Esophagus muscularis mucosa (tissue), 4 donors: Measurements from ENCODE around the gene SALL1. TPM values are rescaled to one million over a fixed set of nuclear protein-coding genes. Genes with fewer than 3 reads are reported as not detected.

Experiments used
- DNase-seq: peaks from one replicate; pipeline ENCODE4 v3.0.0-alpha.2; 2017; ENCODE audit errors: extremely low spot score
- H3K27ac ChIP-seq, 4 donors: fragments of 200-600 bp; sonication (generic); replicated peaks in 1 of 4; 1 replicate in 3 of 4; 2 replicates in 1 of 4; pipeline ENCODE4 v1.5.1; 2016 to 2019; ENCODE audit warnings: mild to moderate bottlenecking in 1 of 4
- H3K27me3 ChIP-seq, 4 donors: fragments of 200-600 bp; sonication (generic); one replicate each; pipeline versions ENCODE4 v1.5.1 to v1.6.0; 2016 to 2019
- H3K36me3 ChIP-seq, 4 donors: fragments of 200-600 bp; sonication (generic); one replicate each; pipeline ENCODE4 v1.5.1; 2016 to 2019
- H3K4me1 ChIP-seq, 4 donors: fragments of 200-600 bp; sonication (generic); one replicate each; pipeline ENCODE4 v1.5.1; 2016 to 2019
- H3K4me3 ChIP-seq, 4 donors: fragments of 200-600 bp; sonication (generic); 1 replicate in 2 of 4; 2 replicates in 2 of 4; pipeline ENCODE4 v1.5.1; 2016 to 2019; ENCODE audit warnings: mild to moderate bottlenecking in 4 of 4, moderate library complexity in 1 of 4
- H3K9me3 ChIP-seq, 4 donors: fragments of 200-600 bp; sonication (generic); 1 replicate in 3 of 4; 2 replicates in 1 of 4; pipeline ENCODE4 v1.5.1; 2016 to 2019
- EP300 ChIP-seq: sonication (generic); formaldehyde crosslinking; IDR thresholded peaks from one replicate; pipeline ENCODE4 v1.6.1; 2017; ENCODE audit warnings: antibody characterized with exemption
- POLR2A ChIP-seq: fragments of 450-650 bp; IDR thresholded peaks from one replicate; pipeline ENCODE4 v1.6.1; 2017; ENCODE audit warnings: antibody characterized with exemption, moderate library complexity, mild to moderate bottlenecking, low read depth
- POLR2AphosphoS5 ChIP-seq, 2 donors: sonication (generic); formaldehyde crosslinking; IDR thresholded peaks; one replicate each; pipeline ENCODE4 v1.6.1; 2017; ENCODE audit warnings: antibody characterized with exemption in 2 of 2
- WGBS: methylation state at CpG from one replicate; pipeline ENCODE4 v1.1.5; 2018; 5-methylcytosine and 5-hydroxymethylcytosine counted together
- intact Hi-C: fragments of 100-400 bp; cut with DNase I; formaldehyde crosslinking; loops from one replicate; pipeline ENCODE4 v1.15.1; 2023
- total RNA-seq, 4 donors: library from RNA; depleted of rRNA; stranded (reverse); fragments of >200 nt; gene quantifications; one replicate each; pipeline versions ENCODE4 v1.1.0 to v1.2.1, GENCODE V29; 2016
- TF ChIP-seq, protein P1 (sequence below), 3 experiments: fragments of 200-600 bp in 2 of 3; fragments of 450-650 bp in 1 of 3; sonication (generic) in 2 of 3; IDR thresholded peaks; one replicate each; pipeline ENCODE4 v1.5.1; 2017 to 2019; ENCODE audit warnings: antibody characterized with exemption in 3 of 3, mild to moderate bottlenecking in 2 of 3, moderate library complexity in 1 of 3

The SALL1 gene
- total RNA-seq, 4 donors from 2014 or later: not detected

DNA sequence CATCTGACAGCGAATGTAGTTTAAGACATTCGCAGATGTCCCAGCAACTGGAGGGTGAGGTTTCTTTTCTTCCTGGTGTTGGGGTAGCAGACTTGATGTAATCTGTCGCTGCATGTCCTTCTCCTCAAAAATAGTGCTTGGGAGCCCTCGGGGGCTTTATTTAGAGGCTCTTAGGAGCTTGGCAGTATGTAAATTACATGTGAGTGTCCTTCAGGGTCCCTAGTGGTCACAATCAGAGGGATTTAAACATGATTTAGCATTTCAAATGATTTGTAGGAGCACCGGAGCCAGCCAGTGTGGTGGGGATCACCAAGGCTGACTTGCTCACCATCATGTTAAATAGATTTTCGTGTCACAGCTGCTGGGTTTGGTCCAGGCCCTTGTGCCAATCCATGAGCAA is 8.8 kb upstream of the SALL1 start:
- no peak overlapping the region for H3K27ac ChIP-seq
- intact Hi-C loops: no loop called here

GRCh38 chr16:51159296-51159695 is 8.2 kb upstream of the SALL1 start:
- Histone ChIP-seq H3K36me3 (no peaks in the 10 kb centered on the region), H3K4me3 (no peak overlapping the region), H3K9me3 (no peaks in the 10 kb centered on the region), H3K27ac (no peak overlapping the region), H3K27me3 (peaks cover 0 to 82% (median 18%) of the 10 kb centered on the region in 4 donors), H3K4me1 (peaks cover 0 to 20% (median 19%) of the 10 kb centered on the region in 4 donors)
- 83% methylated on average over 3 of the region's 3 CpGs for WGBS
- TF ChIP-seq, protein P1, sequence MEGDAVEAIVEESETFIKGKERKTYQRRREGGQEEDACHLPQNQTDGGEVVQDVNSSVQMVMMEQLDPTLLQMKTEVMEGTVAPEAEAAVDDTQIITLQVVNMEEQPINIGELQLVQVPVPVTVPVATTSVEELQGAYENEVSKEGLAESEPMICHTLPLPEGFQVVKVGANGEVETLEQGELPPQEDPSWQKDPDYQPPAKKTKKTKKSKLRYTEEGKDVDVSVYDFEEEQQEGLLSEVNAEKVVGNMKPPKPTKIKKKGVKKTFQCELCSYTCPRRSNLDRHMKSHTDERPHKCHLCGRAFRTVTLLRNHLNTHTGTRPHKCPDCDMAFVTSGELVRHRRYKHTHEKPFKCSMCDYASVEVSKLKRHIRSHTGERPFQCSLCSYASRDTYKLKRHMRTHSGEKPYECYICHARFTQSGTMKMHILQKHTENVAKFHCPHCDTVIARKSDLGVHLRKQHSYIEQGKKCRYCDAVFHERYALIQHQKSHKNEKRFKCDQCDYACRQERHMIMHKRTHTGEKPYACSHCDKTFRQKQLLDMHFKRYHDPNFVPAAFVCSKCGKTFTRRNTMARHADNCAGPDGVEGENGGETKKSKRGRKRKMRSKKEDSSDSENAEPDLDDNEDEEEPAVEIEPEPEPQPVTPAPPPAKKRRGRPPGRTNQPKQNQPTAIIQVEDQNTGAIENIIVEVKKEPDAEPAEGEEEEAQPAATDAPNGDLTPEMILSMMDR (IDR thresholded peaks at IDR 0.05): no peak
- TF ChIP-seq POLR2AphosphoS5 (IDR thresholded peaks at IDR 0.05) (no peak), EP300 (no peak), POLR2A (no peak)
- intact Hi-C loops: no loop called here
- no peak for DNase-seq

More for the DNA sequence above, 8.8 kb upstream of the SALL1 start:
- no peak for DNase-seq
- H3K9me3 ChIP-seq: no peaks in the 10 kb centered on the region
- H3K4me1 ChIP-seq: peaks cover 0 to 15% (median 14%) of the 10 kb centered on the region in 4 donors
- no peaks in the 10 kb centered on the region for H3K36me3 ChIP-seq
- no peak overlapping the region for H3K4me3 ChIP-seq
- WGBS: 58% methylated on average over 6 of the region's 6 CpGs
- TF ChIP-seq POLR2AphosphoS5 (IDR thresholded peaks at IDR 0.05) (no peak), EP300 (no peak), POLR2A (no peak)
- TF ChIP-seq, protein P1 (IDR thresholded peaks at IDR 0.05): no peak
- peaks cover 0 to 76% (median 12%) of the 10 kb centered on the region in 4 donors for H3K27me3 ChIP-seq

DNA sequence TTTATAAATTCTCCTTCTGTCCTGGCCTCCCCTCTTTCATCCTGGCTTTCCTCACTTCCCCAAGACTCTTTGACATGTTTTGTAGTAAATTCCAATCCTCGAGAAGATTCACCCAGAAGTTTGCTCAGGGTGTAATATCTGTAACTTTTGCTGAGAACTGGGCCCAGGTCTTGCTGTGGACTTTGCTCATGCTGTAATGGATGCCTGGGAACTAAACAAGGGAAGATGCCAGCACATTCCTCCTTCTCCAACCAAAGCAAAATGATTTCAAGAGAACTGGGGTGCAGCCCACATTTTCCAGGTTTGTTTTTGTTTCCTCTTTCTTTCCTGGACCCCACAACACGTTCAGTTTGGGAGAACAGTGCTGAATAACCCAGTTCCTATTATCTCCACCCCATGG is 6.6 kb upstream of the SALL1 start:
- H3K4me1 ChIP-seq: peaks cover 3 to 35% (median 29%) of the 10 kb centered on the region in 4 donors
- no peak overlapping the region for H3K27ac ChIP-seq
- H3K9me3 ChIP-seq: no peaks in the 10 kb centered on the region
- intact Hi-C loops: no loop called here
- no peak for DNase-seq
- peaks cover 0 to 85% (median 33%) of the 10 kb centered on the region in 4 donors for H3K27me3 ChIP-seq
- no peak overlapping the region for H3K4me3 ChIP-seq
- 54% methylated on average over 2 of the region's 2 CpGs for WGBS
- TF ChIP-seq POLR2A: no peak
- TF ChIP-seq, protein P1 (IDR thresholded peaks at IDR 0.05): no peak
- no peak for TF ChIP-seq EP300
- TF ChIP-seq POLR2AphosphoS5 (IDR thresholded peaks at IDR 0.05): no peak
- H3K36me3 ChIP-seq: no peaks in the 10 kb centered on the region

DNA sequence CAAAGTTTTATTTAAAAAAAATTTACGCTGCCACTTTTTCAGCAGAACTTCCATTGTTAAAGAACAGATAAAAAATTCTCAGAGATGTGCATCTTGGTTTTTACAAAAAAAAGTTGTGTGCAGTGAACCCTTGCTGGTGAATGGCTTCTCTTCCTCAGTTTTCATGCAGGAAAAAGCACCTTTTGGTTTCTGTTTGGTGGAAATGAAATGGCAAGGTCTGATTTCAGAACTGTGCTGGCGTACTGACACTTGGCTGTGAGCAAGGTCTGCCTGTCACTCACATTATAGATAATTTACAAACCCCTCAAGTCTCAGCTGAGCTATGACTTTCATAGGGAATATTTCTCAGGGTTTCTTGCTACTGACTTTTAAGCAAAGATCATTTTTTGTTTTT is 5.7 kb upstream of the SALL1 start:
- H3K9me3 ChIP-seq: no peaks in the 10 kb centered on the region
- TF ChIP-seq POLR2AphosphoS5 (IDR thresholded peaks at IDR 0.05) (no peak), EP300 (no peak), POLR2A (no peak)
- TF ChIP-seq, protein P1 (IDR thresholded peaks at IDR 0.05): no peak
- H3K36me3 ChIP-seq: no peaks in the 10 kb centered on the region
- peaks cover 12 to 44% (median 38%) of the 10 kb centered on the region in 4 donors for H3K4me1 ChIP-seq
- DNase-seq: no peak
- 61% methylated on average over 2 of the region's 2 CpGs for WGBS
- H3K27ac ChIP-seq: no peak overlapping the region
- H3K27me3 ChIP-seq: peaks cover 0 to 93% (median 42%) of the 10 kb centered on the region in 4 donors
- H3K4me3 ChIP-seq: no peak overlapping the region
- intact Hi-C loops: no loop called here
